B cell (primary cell): ENCODE results near the gene CNST. TPM values are rescaled to one million over a fixed set of nuclear protein-coding genes. Genes with fewer than 3 reads are reported as not detected.

Source experiments
- ATAC-seq: fragments of 200-7000 bp; cut with Tn5 transposase; one replicate; pipeline ENCODE4 v1.10.0; 2021; ENCODE audit warnings: low read depth, mild to moderate bottlenecking, moderate number of reproducible peaks, moderate library complexity
- CTCF ChIA-PET: fragments of 350-600 bp; sonication (Branson Sonifier 250); formaldehyde crosslinking; loops from one replicate; lab custom pipeline; 2021; ENCODE audit warnings: antibody characterized with exemption, inconsistent platforms; lab: Charles Lee
- POLR2A ChIA-PET: fragments of 350-600 bp; sonication (Branson Sonifier 250); formaldehyde crosslinking; loops from one replicate; lab custom pipeline; 2021; ENCODE audit warnings: antibody characterized with exemption; lab: Charles Lee
- DNase-seq: peaks from one replicate; pipeline ENCODE4 v3.0.0; 2013
- H2AFZ ChIP-seq: 2 replicates; pipeline ENCODE4 v1.6.1; 2012; ENCODE audit warnings: mild to moderate bottlenecking, low read depth, low read length; ENCODE audit not compliant: insufficient read depth, poor library complexity, severe bottlenecking
- H3K27ac ChIP-seq, 2 donors: 1 replicate in 1 of 2; 2 replicates in 1 of 2; pipeline ENCODE4 v1.5.1; 2012 to 2013; ENCODE audit warnings: low read length in 2 of 2, mild to moderate bottlenecking in 2 of 2, moderate library complexity in 1 of 2
- H3K27me3 ChIP-seq, 4 experiments: fragments of 200-600 bp in 1 of 4; sonication (generic) in 1 of 4; replicated peaks in 1 of 4; 1 replicate in 2 of 4; 2 replicates in 2 of 4; pipeline versions ENCODE4 v1.6.1 to v1.7.0; 2013 to 2016; ENCODE audit warnings: low read length in 3 of 4, mild to moderate bottlenecking in 2 of 4, mixed read lengths in 1 of 4, moderate library complexity in 1 of 4; ENCODE audit not compliant: insufficient read depth in 4 of 4, control insufficient read depth in 3 of 4; ENCODE audit errors: control extremely low read depth in 1 of 4
- H3K36me3 ChIP-seq, 2 experiments: replicated peaks in 1 of 2; 1 replicate in 1 of 2; 2 replicates in 1 of 2; pipeline versions ENCODE4 v1.6.1 to v1.7.1; 2013; ENCODE audit warnings: low read length in 1 of 2; ENCODE audit not compliant: insufficient read depth in 2 of 2, control insufficient read depth in 1 of 2; ENCODE audit errors: control extremely low read depth in 1 of 2, extremely low read depth in 1 of 2
- H3K4me1 ChIP-seq, 2 donors: fragments of 200-600 bp in 1 of 2; sonication (generic) in 1 of 2; 1 replicate in 1 of 2; 2 replicates in 1 of 2; pipeline versions ENCODE4 v1.5.1 to v1.6.1; 2013 to 2017; ENCODE audit warnings: low read length in 2 of 2; ENCODE audit not compliant: control insufficient read depth in 2 of 2, insufficient read depth in 2 of 2
- H3K4me2 ChIP-seq: replicated peaks from 2 replicates; pipeline ENCODE3; 2012; ENCODE audit warnings: mild to moderate bottlenecking, low read depth, low read length; ENCODE audit not compliant: poor library complexity, severe bottlenecking
- H3K4me3 ChIP-seq, 5 experiments: fragments of 200-600 bp in 1 of 5; sonication (generic) in 1 of 5; 1 replicate in 3 of 5; 2 replicates in 2 of 5; pipeline versions ENCODE4 v1.5.1 to v1.7.0; 2011 to 2016; ENCODE audit warnings: low read length in 4 of 5, mild to moderate bottlenecking in 4 of 5, low read depth in 2 of 5, control low read depth in 1 of 5, moderate library complexity in 1 of 5; ENCODE audit not compliant: insufficient read depth in 1 of 5; ENCODE audit errors: control extremely low read depth in 1 of 5, extremely low read depth in 1 of 5
- H3K79me2 ChIP-seq: fragments of 200-600 bp; sonication (generic); one replicate; pipeline ENCODE4 v1.6.0; 2016; ENCODE audit warnings: low read length; ENCODE audit not compliant: control insufficient read depth, insufficient read depth
- H3K9ac ChIP-seq: fragments of 200-600 bp; sonication (generic); 2 replicates; pipeline ENCODE4 v1.6.1; 2017; ENCODE audit warnings: mild to moderate bottlenecking, low read length, moderate library complexity
- H3K9me3 ChIP-seq, 3 donors: one replicate each; pipeline versions ENCODE4 v1.6.1 to v1.7.1; 2013; ENCODE audit warnings: low read length in 2 of 3; ENCODE audit not compliant: control insufficient read depth in 2 of 3, insufficient read depth in 1 of 3; ENCODE audit errors: control extremely low read depth in 1 of 3
- H4K20me1 ChIP-seq: 2 replicates; pipeline ENCODE4 v1.6.0; 2012; ENCODE audit warnings: mild to moderate bottlenecking, low read length; ENCODE audit not compliant: insufficient read depth, control insufficient read depth, poor library complexity, severe bottlenecking
- H3K27ac Mint-ChIP-seq: one replicate; pipeline ENCODE4 v1.8.0; 2021; ENCODE audit warnings: mixed read lengths
- H3K27me3 Mint-ChIP-seq: one replicate; pipeline ENCODE4 v1.8.0; 2021; ENCODE audit warnings: mixed read lengths
- H3K4me1 Mint-ChIP-seq: one replicate; pipeline ENCODE4 v1.8.0; 2021; ENCODE audit warnings: mixed read lengths
- H3K4me3 Mint-ChIP-seq: one replicate; pipeline ENCODE4 v1.8.0; 2021; ENCODE audit warnings: mixed read lengths
- H3K9me3 Mint-ChIP-seq: one replicate; pipeline ENCODE4 v1.8.0; 2022; ENCODE audit warnings: mixed read lengths; ENCODE audit not compliant: insufficient read depth
- CTCF ChIP-seq: fragments of 200-600 bp; IDR thresholded peaks from one replicate; pipeline ENCODE4 v1.8.0; 2022; ENCODE audit warnings: antibody characterized with exemption, mild to moderate bottlenecking
- EZH2 ChIP-seq: IDR thresholded peaks from 2 replicates; pipeline ENCODE4 v1.6.1; 2012; ENCODE audit warnings: borderline replicate concordance, low read depth, mild to moderate bottlenecking, moderate library complexity, low read length; ENCODE audit not compliant: insufficient read depth, poor library complexity, severe bottlenecking
- WGBS: methylation state at CpG from one replicate; pipeline ENCODE4 v1.1.5; 2013; ENCODE audit warnings: missing lambda C conversion rate; ENCODE audit not compliant: insufficient coverage; 5-methylcytosine and 5-hydroxymethylcytosine counted together
- intact Hi-C: fragments of 100-400 bp; cut with micrococcal nuclease; formaldehyde crosslinking; loops from one replicate; pipeline ENCODE4 v1.10.0; 2022
- polyA plus RNA-seq: library from polyadenylated mRNA; depleted of rRNA; stranded (reverse); fragments of >200 nt; gene quantifications from 2 replicates; pipeline ENCODE4 v1.2.3, GENCODE V29; 2012
- total RNA-seq, 2 donors: library from RNA; stranded (reverse); fragments of 120-200 nt in 1 of 2; gene quantifications; 1 replicate in 1 of 2; 2 replicates in 1 of 2; pipeline versions ENCODE4 v1.2.3 to v1.2.4, GENCODE V29; 2013 to 2022

CNST gene
- total and polyA plus RNA-seq, 2 donors (not counting 1 experiment from before 2014, with no cell fraction given) = 26.9 to 54.0 TPM

DNA sequence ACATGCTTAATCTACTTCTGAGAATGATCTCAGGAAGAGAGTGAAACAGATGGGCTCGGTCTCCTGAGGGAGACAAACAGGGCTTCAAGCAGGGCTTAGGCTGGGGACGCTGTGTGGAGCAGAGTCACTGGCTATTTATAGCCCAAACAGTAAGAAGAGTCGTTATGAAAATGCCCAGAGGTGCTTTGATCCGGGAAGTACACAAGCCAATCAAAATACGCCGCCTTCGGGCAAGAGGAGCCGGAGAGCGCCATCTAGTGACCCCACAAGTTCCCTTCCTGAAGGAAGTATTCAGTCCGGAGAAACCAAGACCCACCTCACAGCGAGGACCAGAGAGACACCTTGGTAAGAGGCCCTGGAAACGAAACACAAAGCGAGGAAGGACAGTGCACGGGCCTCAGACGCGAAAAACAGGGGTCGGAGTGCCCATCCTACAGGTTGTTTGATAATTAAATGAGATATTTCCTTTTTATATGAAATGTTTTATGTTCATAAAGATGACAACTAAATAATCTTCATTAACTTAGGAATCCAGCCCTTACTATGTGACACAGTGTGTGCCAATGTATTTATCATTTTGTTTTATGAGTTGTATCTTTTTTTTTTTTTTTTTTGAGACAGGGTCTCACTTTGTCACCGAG, 133.0 kb downstream of the CNST start:
- no peaks in the 10 kb centered on the region for H4K20me1 ChIP-seq
- WGBS = 2% methylated on average over 9 of the region's 18 CpGs
- Mint-ChIP-seq H3K27me3 (no peaks in the 10 kb centered on the region), H3K4me3 (peak overlapping the region; percentile 26), H3K4me1 (peaks cover 7% of the 10 kb centered on the region), H3K9me3 (no peaks in the 10 kb centered on the region), H3K27ac (peak overlapping the region; percentile 1)
- no peak for TF ChIP-seq EZH2
- peak; percentile 80 for TF ChIP-seq CTCF
- H3K27ac ChIP-seq = peak overlapping the region in 1 of 2 donors; percentile 50
- peak; percentile 89 for DNase-seq
- peak; percentile 88 for ATAC-seq
- H2AFZ ChIP-seq = peak overlapping the region; percentile 76
- H3K9ac ChIP-seq = peak overlapping the region; percentile 56
- peak overlapping the region; percentile 75 for H3K4me2 ChIP-seq
- intact Hi-C loops = loop anchor here (1.0 to 5.0 kb wide), 5 partner anchors 132 to 1547 kb away; partner anchors contain the start of genes AHCTF1, CNST, KIF26B and TFB2M
- POLR2A ChIA-PET = no interaction called here
- peak overlapping the region in 3 of 5 experiments; percentile 31 to 55 (median 52) for H3K4me3 ChIP-seq
- H3K27me3 ChIP-seq = no peaks in the 10 kb centered on the region
- CTCF ChIA-PET = interaction anchor here (0.7 to 2.0 kb wide), 7 partner anchors 11 to 1546 kb away, joined by 3 to 6 read pairs (median 4); no protein-coding TSS in a partner anchor
- H3K36me3 ChIP-seq = no peaks in the 10 kb centered on the region
- H3K79me2 ChIP-seq = no peaks in the 10 kb centered on the region
- H3K9me3 ChIP-seq = peaks cover 0 to 7% (median 2%) of the 10 kb centered on the region in 3 donors
- H3K4me1 ChIP-seq = peaks cover 6 to 15% of the 10 kb centered on the region in 2 donors

GRCh38 chr1:246703581-246703980, 137.3 kb downstream of the CNST start:
- peaks cover 6 to 10% of the 10 kb centered on the region in 2 donors for H3K4me1 ChIP-seq
- ChIA-PET CTCF (no interaction called here), POLR2A (no interaction called here)
- no peaks in the 10 kb centered on the region for H3K9me3 Mint-ChIP-seq
- no peaks in the 10 kb centered on the region for H3K27me3 ChIP-seq
- TF ChIP-seq CTCF (no peak), EZH2 (no peak)
- H3K27ac ChIP-seq = no peak overlapping the region
- H3K79me2 ChIP-seq = no peaks in the 10 kb centered on the region
- intact Hi-C loops = no loop called here
- no peak overlapping the region for H3K9ac ChIP-seq
- H4K20me1 ChIP-seq = no peaks in the 10 kb centered on the region
- ATAC-seq (no peak), DNase-seq (no peak)
- H3K9me3 ChIP-seq = no peaks in the 10 kb centered on the region
- no peak overlapping the region for H3K4me2 ChIP-seq
- no peak overlapping the region for H3K4me3 Mint-ChIP-seq
- H3K4me3 ChIP-seq = no peak overlapping the region
- H3K27ac Mint-ChIP-seq = no peak overlapping the region
- no peaks in the 10 kb centered on the region for H3K27me3 Mint-ChIP-seq
- no peaks in the 10 kb centered on the region for H3K36me3 ChIP-seq
- peak overlapping the region; percentile 64 for H2AFZ ChIP-seq
- 13% methylated on average over 8 of the region's 8 CpGs for WGBS
- peaks cover 4% of the 10 kb centered on the region for H3K4me1 Mint-ChIP-seq
